SH-SY5Y (cell line): ENCODE results near the gene CUEDC1.

Experiments used
- GATA2 ChIP-seq: IDR thresholded peaks from 2 replicates; pipeline ENCODE4 v1.6.1; 2011; ENCODE audit warnings: mild to moderate bottlenecking, low read depth, low read length
- GATA3 ChIP-seq: IDR thresholded peaks from 2 replicates; pipeline ENCODE4 v1.6.1; 2011; ENCODE audit warnings: low read depth, mild to moderate bottlenecking, low read length, moderate library complexity

CUEDC1 gene

DNA sequence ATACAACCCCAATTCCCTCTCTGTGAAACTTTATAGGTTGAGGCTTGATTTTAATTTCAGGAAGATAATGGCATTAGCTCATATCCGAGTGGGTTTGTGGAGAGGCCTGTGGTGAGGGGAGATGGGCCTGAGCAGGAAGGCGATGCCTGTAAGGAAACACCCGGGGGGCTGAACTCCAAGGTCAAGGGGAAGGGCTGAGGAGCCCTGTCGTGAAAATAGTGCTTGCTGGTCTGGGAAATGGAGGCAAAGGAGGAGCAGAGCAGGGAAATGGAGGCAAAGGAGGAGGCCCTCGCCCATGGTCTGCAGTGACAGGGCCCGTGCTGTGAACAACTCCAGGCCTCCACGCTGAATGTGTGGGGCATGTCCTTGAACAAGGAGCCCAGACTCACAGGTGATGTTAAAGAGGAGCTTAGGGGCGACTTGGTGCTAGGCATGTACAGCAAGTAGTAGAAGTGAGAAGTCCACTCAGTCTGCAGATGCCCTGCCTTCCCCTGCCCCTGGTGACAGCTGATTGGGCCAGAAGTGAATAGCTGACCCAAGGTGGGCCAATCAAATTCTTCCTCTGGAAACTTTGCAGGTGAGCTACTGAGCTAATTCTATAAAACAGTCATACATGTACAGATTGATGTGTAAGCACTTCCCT is 143.5 kb downstream of the CUEDC1 start:
- TF ChIP-seq GATA3, result no peak
- no peak for TF ChIP-seq GATA2
